K562 (cell line): Measurements from ENCODE around the gene LRRC8E. TPM values are rescaled to one million over a fixed set of nuclear protein-coding genes. Genes with fewer than 3 reads are reported as not detected.
A peak's percentile ranks its signal among the peaks of the same experiment; 100 is the strongest.

ENCODE experiments used
- HMBOX1 ChIP-seq: sonication (generic); IDR thresholded peaks from 2 replicates; pipeline ENCODE4 v1.6.1; 2016
- RCOR1 ChIP-seq, 2 experiments: IDR thresholded peaks; 2 replicates each; pipeline ENCODE4 v1.6.1; 2012; ENCODE audit warnings: low read depth in 2 of 2, low read length in 2 of 2, borderline replicate concordance in 1 of 2, improper control_type of control experiment in 1 of 2
- SREBF2 ChIP-seq: sonication (generic); formaldehyde crosslinking; IDR thresholded peaks from 2 replicates; pipeline ENCODE4 v1.4.0; 2020; ENCODE audit warnings: mild to moderate bottlenecking, missing genetic modification reagents
- TAF9B ChIP-seq: fragments of 450-650 bp; IDR thresholded peaks from 2 replicates; pipeline ENCODE4 v1.6.1; 2018; ENCODE audit warnings: mild to moderate bottlenecking; ENCODE audit not compliant: partially characterized antibody
- TCF3 ChIP-seq: sonication (generic); formaldehyde crosslinking; IDR thresholded peaks from 2 replicates; pipeline ENCODE4 v1.4.0; 2020; ENCODE audit warnings: mild to moderate bottlenecking, missing genetic modification reagents
- THAP12 ChIP-seq: fragments of 250-450 bp; sonication (Bioruptor Pico); IDR thresholded peaks from 2 replicates; pipeline ENCODE4 v1.9.0; 2021; ENCODE audit warnings: mild to moderate bottlenecking, inconsistent platforms
- USF2 ChIP-seq: sonication (generic); formaldehyde crosslinking; IDR thresholded peaks from 2 replicates; pipeline ENCODE4 v1.5.0; 2020; ENCODE audit warnings: missing genetic modification reagents
- ZNF407 ChIP-seq: fragments of 450-650 bp; IDR thresholded peaks from 2 replicates; pipeline ENCODE4 v1.6.1; 2016; ENCODE audit warnings: low read depth
- ZNF696 ChIP-seq: fragments of 250-450 bp; sonication (Bioruptor Pico); conservative IDR thresholded peaks from 2 replicates; pipeline ENCODE4 v1.4.0; 2020; ENCODE audit warnings: mild to moderate bottlenecking, moderate library complexity
- ZNF77 ChIP-seq: fragments of 250-450 bp; sonication (Bioruptor Pico); IDR thresholded peaks from 2 replicates; pipeline ENCODE4 v1.5.0; 2020
- polyA plus RNA-seq, 8 experiments: library from polyadenylated mRNA; depleted of rRNA in 4 of 8; stranded (reverse) in 5 of 8; unstranded in 3 of 8; fragments of >200 nt; fragmentation: Nextera tagmentation in 2 of 8; fragmentation: Illumina TruSeq in 1 of 8; extraction: Ambion mirVana in 2 of 8; extraction: Trizol in 1 of 8; gene quantifications; 2 replicates each; pipeline versions ENCODE4 v1.2.1 to v1.2.3, GENCODE V29; 2011 to 2014; ENCODE audit warnings: inconsistent platforms in 1 of 8, missing spikeins in 1 of 8
- total RNA-seq, 7 experiments: library from RNA; depleted of rRNA in 6 of 7; stranded (reverse); fragments of >200 nt in 6 of 7; fragmentation: Illumina TruSeq in 2 of 7; extraction: Trizol in 2 of 7; gene quantifications; 2 replicates each; pipeline versions ENCODE4 v1.2.1 to v1.2.3, GENCODE V29; 2011 to 2021; ENCODE audit warnings: low replicate concordance in 1 of 7

LRRC8E gene
- total and polyA plus RNA-seq, 9 of the 15 experiments (the other 6 are each of a cell fraction or from before 2014, with no cell fraction given) = 0.08 to 5.7 (median 3.5) TPM; not detected in 1

GRCh38 chr19:7919610-7920518, 31.6 kb downstream of the LRRC8E start, which contains the start of gene SNAPC2 (continued):
- TF ChIP-seq USF2 = no peak
- no peak; the same call in 1 of the 2 replicates for TF ChIP-seq THAP12 (CRISPR knock-in tag)
- no peak for TF ChIP-seq HMBOX1
- TF ChIP-seq TCF3 (CRISPR knock-in tag) = no peak
- peak; percentile 96 for TF ChIP-seq ZNF407
- TF ChIP-seq SREBF2 (CRISPR knock-in tag) = no peak
- TF ChIP-seq TAF9B = no peak
- no peak for TF ChIP-seq ZNF696 (CRISPR knock-in tag)
- 0 out of 4 replicates have a peak, but pooled peaks of 1 of the 2 experiments have one; percentile 11 for TF ChIP-seq RCOR1 (IDR thresholded peaks at IDR 0.05; ENCODE audit: borderline replicate concordance in 1 of 2, low read depth in 2 of 2, low read length in 2 of 2)
- TF ChIP-seq ZNF77 (CRISPR knock-in tag) = no peak
